ENCODE data around the gene PTK6.

PTK6 gene

DNA sequence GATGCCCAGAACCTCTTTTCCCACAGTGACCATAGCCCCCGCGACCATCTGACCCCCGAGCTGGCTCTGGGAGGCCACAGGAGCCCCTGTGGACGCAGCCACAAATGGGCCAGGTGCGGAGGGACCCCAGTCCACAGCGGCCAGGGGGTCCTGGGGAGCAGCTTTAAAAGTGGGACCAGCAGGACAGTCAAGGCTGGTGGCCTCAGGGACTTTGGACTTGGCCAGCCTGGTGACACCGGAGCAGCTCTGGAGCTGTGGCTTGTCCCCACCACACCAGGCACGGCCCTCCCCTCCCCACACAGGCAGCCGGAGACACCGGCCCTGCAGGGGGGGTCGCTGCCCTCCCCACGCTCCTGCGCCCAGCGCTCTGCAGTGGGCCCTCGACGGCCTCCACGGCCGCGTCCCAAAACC lies 20.3 kb upstream of the PTK6 start:
- no peak for DNase-seq (ENCODE audit: low read depth, low spot score)

GRCh38 chr20:63556873-63557478 lies 19.8 kb upstream of the PTK6 start:
- no peak for DNase-seq (ENCODE audit: low read depth, low spot score)

GRCh38 chr20:63555661-63556381 lies 18.6 kb upstream of the PTK6 start:
- DNase-seq (ENCODE audit: low read depth, low spot score) = no peak

GRCh38 chr20:63554361-63555278 lies 17.4 kb upstream of the PTK6 start:
- no peak for DNase-seq (ENCODE audit: low read depth, low spot score)

DNA sequence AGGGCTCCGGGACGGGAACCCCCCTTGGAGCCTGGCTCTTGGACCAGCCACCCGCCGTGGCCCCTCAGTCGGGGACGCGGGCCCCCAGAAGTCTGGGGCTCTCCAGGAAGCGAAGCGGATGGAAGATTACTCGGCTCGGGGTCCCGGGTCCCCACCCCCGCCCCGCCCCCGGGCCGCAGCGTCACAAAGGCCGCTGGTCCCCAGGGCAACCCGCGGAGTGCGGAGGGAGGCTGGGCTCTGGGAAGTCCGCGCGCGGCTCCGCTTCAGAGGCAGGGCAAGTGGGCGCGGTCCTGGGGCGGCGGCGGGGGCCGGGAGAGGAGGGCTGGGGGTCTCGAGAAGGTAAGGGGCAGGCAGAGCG lies 16.7 kb upstream of the PTK6 start, which contains the start of gene FNDC11:
Gene FNDC11, plus strand, starts transcription at position 227 of the 358 bp plus-strand sequence. CDS start 1,505 bp downstream, outside the sequence.
- DNase-seq (ENCODE audit: low read depth, low spot score) = no peak

- no peak for DNase-seq (ENCODE audit: low read depth, low spot score)
Measured at GRCh38 chr20:63553251-63553932, 16.2 kb upstream of the PTK6 start.

GRCh38 chr20:63552481-63553249 lies 15.5 kb upstream of the PTK6 start:
- no peak for DNase-seq (ENCODE audit: low read depth, low spot score)

- no peak for DNase-seq (ENCODE audit: low read depth, low spot score)
Measured at GRCh38 chr20:63551068-63551467, 13.9 kb upstream of the PTK6 start.

- DNase-seq (ENCODE audit: low read depth, low spot score) = no peak
Measured at GRCh38 chr20:63549679-63550282, 12.6 kb upstream of the PTK6 start.

GRCh38 chr20:63549019-63549418 lies 11.8 kb upstream of the PTK6 start:
- DNase-seq (ENCODE audit: low read depth, low spot score) = no peak

- no peak for DNase-seq (ENCODE audit: low read depth, low spot score)
Measured at GRCh38 chr20:63548542-63548941, 11.4 kb upstream of the PTK6 start.

GRCh38 chr20:63547725-63548480 lies 10.7 kb upstream of the PTK6 start, which contains the start of gene SRMS:
TSS of gene SRMS (minus strand) at chr20:63547749. CDS start at chr20:63547463, 286 bp downstream.
- no peak for DNase-seq (ENCODE audit: low read depth, low spot score)

GRCh38 chr20:63546956-63547724 lies 10.0 kb upstream of the PTK6 start:
- no peak for DNase-seq (ENCODE audit: low read depth, low spot score)

GRCh38 chr20:63546256-63546955 lies 9.2 kb upstream of the PTK6 start:
- no peak for DNase-seq (ENCODE audit: low read depth, low spot score)

DNA sequence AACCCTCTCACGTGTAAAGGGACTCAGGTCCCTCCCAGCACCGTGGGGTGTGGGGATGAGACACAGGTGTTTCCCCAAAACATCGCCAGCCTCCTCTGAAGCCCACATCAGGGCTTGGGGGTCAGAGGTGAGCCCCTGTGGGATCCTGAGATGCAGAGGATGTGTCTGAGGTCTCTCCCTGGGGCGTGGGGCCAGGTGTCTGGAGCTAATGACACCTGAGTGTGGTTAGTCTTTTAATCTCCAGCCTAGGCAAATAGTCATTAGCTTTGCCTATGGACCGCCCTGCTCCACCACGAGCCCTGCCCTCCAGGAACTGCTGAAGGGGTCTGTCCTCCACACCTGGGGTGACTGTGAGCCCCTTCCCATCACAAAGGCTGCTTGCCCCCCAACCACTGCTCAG lies 8.6 kb upstream of the PTK6 start:
- no peak for DNase-seq (ENCODE audit: low read depth, low spot score)

GRCh38 chr20:63544958-63545516 lies 7.9 kb upstream of the PTK6 start:
- no peak for DNase-seq (ENCODE audit: low read depth, low spot score)

- no peak for DNase-seq (ENCODE audit: low read depth, low spot score)
Measured at GRCh38 chr20:63544241-63544957, 7.2 kb upstream of the PTK6 start.
